Pancreas (tissue), 10 donors: ENCODE results near the gene CCDC102B. TPM values are rescaled to one million over a fixed set of nuclear protein-coding genes. Genes with fewer than 3 reads are reported as not detected.

Source experiments
- ATAC-seq, 4 donors: fragments of 200-7000 bp; cut with Tn5 transposase; one replicate each; pipeline versions ENCODE4 v1.8.0 to v1.9.1; 2020; ENCODE audit warnings: mild to moderate bottlenecking in 4 of 4, moderate library complexity in 4 of 4
- DNase-seq, 6 donors: peaks; one replicate each; pipeline ENCODE4 v3.0.0-alpha.2; 2020
- FAIRE-seq: peaks from 2 replicates; lab custom pipeline; 2012; peaks lifted over from hg19 to GRCh38; lab: Jason Lieb, UNC
- H3K27ac ChIP-seq, 4 donors: fragments of 200-600 bp; sonication (generic); 1 replicate in 3 of 4; 2 replicates in 1 of 4; pipeline versions ENCODE4 v1.5.0 to v1.8.0; 2020
- H3K27me3 ChIP-seq, 4 donors: fragments of 200-600 bp; one replicate each; pipeline ENCODE4 v1.8.0; 2021
- H3K36me3 ChIP-seq, 3 donors: fragments of 200-600 bp; sonication (generic) in 1 of 3; one replicate each; pipeline versions ENCODE4 v1.5.0 to v1.8.0; 2020 to 2021
- H3K4me1 ChIP-seq, 3 donors: fragments of 200-600 bp; one replicate each; pipeline ENCODE4 v1.8.0; 2021
- H3K4me3 ChIP-seq, 4 donors: fragments of 200-600 bp; sonication (generic) in 2 of 4; one replicate each; pipeline versions ENCODE4 v1.5.0 to v1.8.0; 2020 to 2021
- H3K9me3 ChIP-seq, 4 donors: fragments of 200-600 bp; one replicate each; pipeline ENCODE4 v1.8.0; 2021
- WGBS, 2 donors: extraction: QIAGEN DNeasy Blood & Tissue Kit; methylation state at CpG; one replicate each; pipeline ENCODE4 v1.1.7; 2013; 5-methylcytosine and 5-hydroxymethylcytosine counted together
- intact Hi-C, 3 donors: fragments of 100-400 bp; cut with DNase I; formaldehyde crosslinking; loops; one replicate each; pipeline versions ENCODE4 v1.11.1 to v1.14.2; 2022
- polyA plus RNA-seq, 2 donors: library from polyadenylated mRNA; stranded (reverse); fragments of 200-250 nt; gene quantifications; one replicate each; pipeline ENCODE4 v1.2.3, GENCODE V29; 2013
- total RNA-seq, 6 donors: library from RNA; stranded (reverse); fragmentation: NEBNext Ultra II Directional in 4 of 6; extraction: Animal tissue kit (Norgen Biotek cat#: 25700) in 4 of 6; gene quantifications; one replicate each; pipeline versions ENCODE4 v1.2.1 to v1.2.4, GENCODE V29; 2021 to 2023
- TF ChIP-seq, protein P1 (sequence below), 4 donors: fragments of 200-600 bp; sonication (generic) in 3 of 4; IDR thresholded peaks; one replicate each; pipeline versions ENCODE4 v1.5.0 to v1.8.0; 2021; ENCODE audit warnings: antibody characterized with exemption in 4 of 4
- donor health status: healthy with polysubstance abuse.
- donor health status: DM: no; HTN: no; CAD: no; lungs with moderate emphysema.
- donor health status: DM: no; HTN: no; CAD: no.
- donor health status: control.
- donor health status: control.
- donor health status: Bipolar disorder and iron deficiency.
- donor health status: DM: yes; HTN: yes; CAD: no.
- donor health status: DM: no; HTN: no; CAD: no.
- donor health status: DM: no; HTN: no; CAD: no.
- donor health status: DM: yes; HTN: yes; CAD: no.

Gene CCDC102B
- total and polyA plus RNA-seq, 8 donors: 0.99 to 6.2 (median 1.6) TPM

DNA sequence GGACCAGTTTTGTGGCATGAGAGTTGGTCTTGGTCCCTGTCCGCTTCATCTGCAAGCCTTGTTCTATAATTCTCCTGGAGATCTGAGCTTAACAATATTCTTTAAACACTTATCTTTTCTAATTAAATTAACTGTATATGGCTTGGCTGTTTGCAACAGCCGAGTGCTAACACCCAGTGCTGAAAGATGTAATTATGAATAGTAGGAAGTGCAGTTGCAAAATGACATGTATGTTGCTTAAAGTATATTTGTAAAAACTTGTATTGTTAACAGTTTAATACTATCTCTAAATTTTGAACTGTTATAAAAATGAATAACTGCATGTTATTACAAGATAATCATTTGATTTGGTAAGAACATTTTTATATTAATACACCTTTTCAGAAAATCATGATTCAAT lies 45.1 kb downstream of the CCDC102B start:
- intact Hi-C loops: no loop called here
- WGBS, 2 donors: 64 to 67% methylated on average over 2 of the region's 2 CpGs
- DNase-seq (no peak), ATAC-seq (no peak), FAIRE-seq (no peak)
- H3K9me3 ChIP-seq: no peaks in the 10 kb centered on the region
- no peaks in the 10 kb centered on the region for H3K27me3 ChIP-seq
- H3K4me1 ChIP-seq: peaks cover 0 to 4% (median 0%) of the 10 kb centered on the region in 3 donors
- no peaks in the 10 kb centered on the region for H3K36me3 ChIP-seq
- no peak overlapping the region for H3K27ac ChIP-seq
- H3K4me3 ChIP-seq: no peak overlapping the region
- TF ChIP-seq, protein P1, sequence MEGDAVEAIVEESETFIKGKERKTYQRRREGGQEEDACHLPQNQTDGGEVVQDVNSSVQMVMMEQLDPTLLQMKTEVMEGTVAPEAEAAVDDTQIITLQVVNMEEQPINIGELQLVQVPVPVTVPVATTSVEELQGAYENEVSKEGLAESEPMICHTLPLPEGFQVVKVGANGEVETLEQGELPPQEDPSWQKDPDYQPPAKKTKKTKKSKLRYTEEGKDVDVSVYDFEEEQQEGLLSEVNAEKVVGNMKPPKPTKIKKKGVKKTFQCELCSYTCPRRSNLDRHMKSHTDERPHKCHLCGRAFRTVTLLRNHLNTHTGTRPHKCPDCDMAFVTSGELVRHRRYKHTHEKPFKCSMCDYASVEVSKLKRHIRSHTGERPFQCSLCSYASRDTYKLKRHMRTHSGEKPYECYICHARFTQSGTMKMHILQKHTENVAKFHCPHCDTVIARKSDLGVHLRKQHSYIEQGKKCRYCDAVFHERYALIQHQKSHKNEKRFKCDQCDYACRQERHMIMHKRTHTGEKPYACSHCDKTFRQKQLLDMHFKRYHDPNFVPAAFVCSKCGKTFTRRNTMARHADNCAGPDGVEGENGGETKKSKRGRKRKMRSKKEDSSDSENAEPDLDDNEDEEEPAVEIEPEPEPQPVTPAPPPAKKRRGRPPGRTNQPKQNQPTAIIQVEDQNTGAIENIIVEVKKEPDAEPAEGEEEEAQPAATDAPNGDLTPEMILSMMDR (IDR thresholded peaks at IDR 0.05): no peak

DNA sequence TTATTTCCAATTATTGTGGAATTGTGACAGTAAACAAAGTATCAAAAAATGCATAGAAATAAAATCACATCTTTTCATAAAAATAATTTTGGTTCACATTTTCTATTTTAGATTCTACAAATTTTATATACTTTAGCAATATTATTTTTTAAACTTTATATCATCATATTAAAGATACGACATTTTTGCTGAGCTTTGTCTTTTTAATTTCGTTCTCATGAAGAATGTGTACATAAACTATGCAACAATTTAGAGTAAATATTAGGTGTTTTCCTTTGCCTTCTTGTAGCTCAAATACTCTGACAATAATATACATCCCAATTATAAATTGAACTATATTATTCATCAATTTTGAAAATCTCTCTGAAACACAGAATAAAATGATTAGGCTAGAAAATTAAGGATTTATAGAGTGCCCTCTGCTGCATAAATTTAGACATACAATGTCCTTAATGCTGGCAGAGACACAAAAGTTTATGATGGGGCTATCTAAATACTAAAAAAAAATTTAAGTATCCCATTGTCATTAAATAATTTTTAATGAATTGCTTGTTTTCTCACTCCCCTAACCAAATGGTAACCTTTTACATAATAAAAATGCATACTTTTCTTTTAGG lies 45.7 kb downstream of the CCDC102B start:
- H3K4me3 ChIP-seq: no peak overlapping the region
- TF ChIP-seq, protein P1 (IDR thresholded peaks at IDR 0.05): no peak
- H3K27ac ChIP-seq: no peak overlapping the region
- DNase-seq (no peak), FAIRE-seq (peak; percentile 93), ATAC-seq (no peak)
- no peaks in the 10 kb centered on the region for H3K27me3 ChIP-seq
- H3K36me3 ChIP-seq: no peaks in the 10 kb centered on the region
- peaks cover 0 to 4% (median 0%) of the 10 kb centered on the region in 3 donors for H3K4me1 ChIP-seq
- H3K9me3 ChIP-seq: no peaks in the 10 kb centered on the region
- 30 to 56% methylated on average over 2 of the region's 2 CpGs for WGBS, 2 donors
- intact Hi-C loops: no loop called here

DNA sequence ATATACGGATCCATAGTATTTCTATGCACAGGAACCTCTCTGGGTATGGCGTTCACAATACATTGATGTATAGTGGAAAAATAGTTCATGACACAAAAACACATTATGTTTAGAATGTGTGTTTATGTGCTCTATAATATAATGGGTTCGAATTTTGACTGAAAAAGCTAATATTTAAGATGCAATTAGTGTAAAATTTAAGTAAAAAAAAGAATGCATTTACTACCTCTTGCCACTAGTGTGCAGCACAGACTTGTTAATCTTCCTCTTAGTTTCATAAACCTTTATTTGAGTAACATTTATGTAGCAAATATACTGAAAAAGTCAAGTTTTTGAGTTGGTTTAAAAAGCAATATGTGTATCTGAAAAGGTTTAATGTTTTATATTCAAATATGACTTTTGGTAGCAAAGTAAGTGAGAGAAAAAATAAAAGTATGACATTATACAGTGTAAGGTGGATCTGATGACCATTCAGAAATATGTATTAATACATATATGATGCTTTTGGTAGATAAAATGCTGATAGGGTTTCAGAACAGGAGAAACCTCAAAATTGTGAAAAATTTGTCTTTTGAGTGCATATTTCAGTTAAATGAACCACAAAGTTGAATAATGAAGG lies 49.4 kb downstream of the CCDC102B start:
- no peaks in the 10 kb centered on the region for H3K9me3 ChIP-seq
- 27 to 28% methylated on average over 3 of the region's 3 CpGs for WGBS, 2 donors
- no peak for DNase-seq
- H3K4me3 ChIP-seq: no peak overlapping the region
- no peaks in the 10 kb centered on the region for H3K4me1 ChIP-seq
- intact Hi-C loops: no loop called here
- FAIRE-seq: no peak
- no peaks in the 10 kb centered on the region for H3K36me3 ChIP-seq
- TF ChIP-seq, protein P1 (IDR thresholded peaks at IDR 0.05): peak; percentile 13 to 38 (median 20)
- peak in 1 of 4 donors; percentile 51 for ATAC-seq
- H3K27ac ChIP-seq: no peak overlapping the region
- H3K27me3 ChIP-seq: no peaks in the 10 kb centered on the region

DNA sequence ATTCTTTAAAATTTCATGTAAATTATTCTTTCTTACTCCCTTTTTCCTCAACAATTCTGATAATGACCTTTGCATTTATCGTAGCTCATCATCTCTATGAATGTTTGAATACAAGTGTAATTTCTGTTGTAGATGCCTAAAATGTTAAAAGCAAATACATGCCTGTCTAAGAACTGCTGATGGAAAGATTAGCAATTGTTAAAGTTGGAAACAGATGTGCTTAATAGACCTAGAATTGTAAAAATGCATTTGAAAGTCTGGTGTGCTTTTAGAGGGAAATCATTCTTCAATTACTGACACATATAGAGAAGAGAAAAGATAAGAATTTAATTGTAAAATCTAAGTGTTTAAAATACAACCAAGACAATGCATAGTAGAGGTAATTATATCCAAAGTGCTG lies 50.4 kb downstream of the CCDC102B start:
- TF ChIP-seq, protein P1 (IDR thresholded peaks at IDR 0.05): no peak
- ATAC-seq (no peak), FAIRE-seq (no peak), DNase-seq (no peak)
- Histone ChIP-seq H3K4me3 (no peak overlapping the region), H3K27ac (no peak overlapping the region), H3K27me3 (no peaks in the 10 kb centered on the region), H3K36me3 (no peaks in the 10 kb centered on the region), H3K4me1 (no peaks in the 10 kb centered on the region), H3K9me3 (no peaks in the 10 kb centered on the region)
- WGBS, 2 donors: 61 to 83% methylated on average over 1 of the region's 1 CpG
- intact Hi-C loops: no loop called here

DNA sequence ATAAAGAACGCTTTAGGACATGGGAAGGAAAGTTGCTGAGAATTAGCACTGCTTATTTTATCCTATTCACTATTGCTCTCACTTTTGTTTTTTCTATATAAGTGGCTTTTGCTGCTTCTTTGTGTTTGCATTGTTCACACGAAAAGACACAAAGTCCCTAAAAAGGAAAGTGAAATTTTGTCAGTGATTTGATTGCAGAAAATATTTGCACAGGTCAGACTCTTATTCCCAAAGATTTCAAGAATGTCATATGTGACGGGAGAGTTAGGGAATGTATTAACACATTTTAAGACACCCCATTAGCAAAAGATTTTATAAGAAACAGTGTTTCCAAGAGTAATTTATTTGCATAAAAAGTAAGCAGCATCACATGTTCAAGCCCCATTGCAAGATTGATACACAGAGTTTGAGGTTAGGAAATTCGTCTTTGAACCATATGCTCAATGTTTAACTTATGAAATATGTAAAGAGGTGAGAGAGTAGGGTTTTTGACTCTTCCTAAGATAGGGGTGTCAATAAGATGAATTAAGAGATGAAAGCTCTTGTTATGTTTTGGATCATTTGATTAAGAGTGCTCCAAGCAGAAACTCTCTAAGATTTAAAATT lies 57.0 kb downstream of the CCDC102B start:
- no peaks in the 10 kb centered on the region for H3K4me1 ChIP-seq
- ATAC-seq (no peak), DNase-seq (no peak), FAIRE-seq (no peak)
- H3K9me3 ChIP-seq: no peaks in the 10 kb centered on the region
- intact Hi-C loops: no loop called here
- H3K27me3 ChIP-seq: no peaks in the 10 kb centered on the region
- TF ChIP-seq, protein P1 (IDR thresholded peaks at IDR 0.05): no peak
- 49 to 58% methylated on average over 4 of the region's 4 CpGs for WGBS, 2 donors
- no peak overlapping the region for H3K4me3 ChIP-seq
- no peak overlapping the region for H3K27ac ChIP-seq
- H3K36me3 ChIP-seq: no peaks in the 10 kb centered on the region
